GM18858 (cell line): ENCODE measurements around the gene CALCOCO1.
"Not testable (repeated sequence)": the region's sequence is repeated elsewhere in the genome, so short reads cannot be mapped to it uniquely, and the experiment has no call there.

Experiments
- ATAC-seq: cut with Tn5 transposase; IDR thresholded peaks from one replicate; pipeline ENCODE4 v1.9.1; 2021; ENCODE audit not compliant: unreplicated experiment

The CALCOCO1 gene

DNA sequence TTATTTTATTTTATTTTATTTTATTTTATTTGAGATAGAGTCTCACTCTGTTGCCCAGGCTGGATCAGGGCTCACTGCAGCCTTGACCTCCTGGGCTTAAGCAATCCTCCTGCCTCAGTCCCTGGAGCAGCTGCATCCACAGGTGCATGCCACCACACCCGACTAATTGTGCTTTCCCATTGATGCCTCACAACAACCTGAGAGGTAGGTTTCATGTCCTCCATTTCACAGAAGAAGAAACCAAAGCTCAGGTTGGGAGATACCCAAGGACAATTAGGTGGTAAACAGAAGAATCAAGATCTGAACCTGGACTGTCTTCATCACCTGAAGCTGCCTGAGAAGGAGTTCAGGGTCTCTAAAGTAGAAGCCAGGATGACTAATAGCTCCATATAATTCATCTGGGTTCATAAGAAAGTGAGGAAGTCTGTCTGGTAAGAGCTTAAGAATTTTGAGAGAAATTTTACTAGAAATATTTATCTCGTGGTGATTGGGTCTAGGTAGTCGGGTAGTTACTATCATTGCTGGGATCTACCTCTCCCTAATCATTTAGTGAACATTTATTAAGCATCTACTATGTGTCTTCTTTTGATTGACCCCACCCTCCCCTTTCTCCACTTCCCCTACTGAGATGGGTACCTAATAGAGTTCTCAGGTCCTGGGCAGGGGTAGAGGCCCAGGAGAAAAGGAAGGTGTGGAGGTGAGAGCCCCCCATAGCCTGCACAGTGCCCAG lies 28.1 kb downstream of the CALCOCO1 start:
- ATAC-seq, result no peak

DNA sequence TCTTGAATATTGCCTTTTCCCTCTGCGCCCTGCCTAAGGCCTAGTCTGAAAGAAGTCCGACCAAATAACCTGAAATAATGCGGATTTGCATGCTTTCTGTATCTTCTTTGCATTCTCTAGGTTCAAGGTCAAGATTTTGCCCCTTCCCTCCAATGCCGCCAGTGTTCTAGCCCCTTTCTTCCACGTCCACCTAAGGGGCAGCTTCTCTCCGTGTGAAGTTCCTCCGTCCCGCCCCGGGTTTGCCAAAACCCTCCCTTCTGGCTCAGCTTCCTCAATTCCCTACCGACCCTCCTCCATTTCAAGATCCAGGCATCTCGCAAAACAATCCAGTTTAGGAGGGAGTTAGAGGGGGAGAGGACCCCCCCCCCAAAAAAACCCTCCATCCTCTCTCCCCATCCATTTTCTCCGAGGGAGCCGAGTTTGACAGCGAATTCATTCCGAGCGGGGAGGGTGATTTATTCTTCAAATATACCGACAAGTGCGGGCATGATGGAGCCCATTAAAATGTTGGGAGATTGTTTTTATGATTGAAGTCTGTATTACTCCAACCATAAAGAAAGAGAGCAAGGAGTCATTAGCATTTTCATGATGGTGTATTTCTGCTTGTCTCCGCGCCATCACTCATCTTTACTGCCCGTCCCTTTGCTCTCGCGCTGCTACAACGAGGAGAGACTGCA lies 30.5 kb downstream of the CALCOCO1 start:
- ATAC-seq, result no peak

DNA sequence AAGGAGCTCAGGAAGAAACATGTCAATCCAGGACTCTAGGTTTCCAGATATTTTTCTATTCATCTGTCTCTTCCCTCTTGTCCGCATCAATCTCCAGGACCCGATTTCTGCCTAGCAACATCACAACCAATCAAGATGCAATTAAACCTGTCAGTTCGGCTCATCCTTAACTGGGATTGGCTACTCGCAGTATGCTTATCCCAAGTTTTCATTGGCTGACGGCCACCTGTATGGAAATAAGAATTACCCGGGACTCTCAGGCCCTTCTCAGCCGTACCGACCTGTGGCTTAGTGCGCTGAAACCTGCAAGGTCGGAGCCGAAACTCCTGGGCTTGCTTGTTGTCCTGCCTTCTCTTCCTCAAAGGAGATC lies 31.0 kb downstream of the CALCOCO1 start:
- ATAC-seq, result no peak

DNA sequence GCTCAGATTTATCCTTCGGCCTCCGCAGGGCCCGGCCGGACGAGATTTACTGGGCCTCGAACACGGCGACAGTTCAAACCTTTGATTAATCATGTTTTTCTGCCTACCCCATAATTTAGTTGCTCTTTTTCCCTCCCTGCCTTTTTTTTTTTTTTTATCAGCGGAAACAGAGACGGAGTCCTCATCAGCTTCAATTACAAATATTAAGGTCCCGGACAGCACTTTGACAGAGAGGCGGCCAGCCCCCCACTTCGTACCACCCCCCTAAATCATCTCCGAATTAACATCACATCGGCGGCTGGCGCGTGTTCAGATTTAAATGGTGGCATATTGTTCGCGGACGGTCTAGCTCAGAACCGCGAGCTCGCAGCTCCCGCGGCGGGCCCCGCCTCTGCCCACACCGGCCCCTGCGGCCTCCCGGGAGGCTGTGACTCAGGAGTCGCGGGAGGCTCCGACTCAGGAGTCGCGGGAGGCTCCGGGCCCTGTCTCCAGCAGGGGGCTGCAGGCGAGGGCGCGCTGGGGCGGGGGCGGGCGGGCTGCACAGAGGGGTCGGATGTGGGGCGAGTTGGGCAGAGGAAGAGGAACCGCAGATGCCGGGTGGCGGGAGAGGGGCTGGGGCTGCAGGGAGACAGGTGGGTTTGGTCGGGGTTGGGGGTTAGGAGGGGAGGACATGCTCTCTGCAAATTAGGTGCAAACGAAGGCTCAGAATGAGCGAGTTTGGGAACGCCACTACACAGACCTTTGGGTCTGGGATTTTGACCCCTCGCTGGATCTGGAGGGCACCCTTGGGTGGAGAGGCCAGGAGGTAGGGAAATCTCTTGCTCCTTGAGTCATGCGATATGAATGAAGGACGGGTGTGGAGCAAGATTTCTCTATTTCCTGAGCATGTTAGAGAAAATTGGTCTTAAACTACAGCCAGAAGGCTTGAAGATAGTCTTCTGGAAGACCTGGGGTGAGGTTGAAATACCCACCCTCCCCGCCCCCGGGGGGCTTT lies 31.8 kb downstream of the CALCOCO1 start:
- ATAC-seq, result no peak

DNA sequence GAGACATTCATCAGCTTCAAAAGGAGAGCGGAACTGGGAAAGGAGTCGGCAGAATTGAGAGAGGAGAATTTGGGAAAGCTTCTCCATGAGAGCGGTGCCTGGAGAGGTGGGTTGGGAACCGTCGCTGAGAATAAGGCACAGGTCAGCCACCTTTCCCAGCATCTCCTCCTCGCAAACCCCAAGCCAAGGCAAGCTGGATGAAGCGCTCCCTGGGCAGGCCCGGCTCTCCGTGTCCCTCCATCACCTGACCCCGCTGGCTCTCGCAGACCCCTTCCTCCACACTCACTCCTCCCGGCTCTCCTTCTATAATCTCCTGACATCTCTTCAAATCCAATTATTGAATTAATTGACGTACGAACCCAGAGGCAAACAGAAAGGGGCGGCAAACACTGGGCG lies 32.5 kb downstream of the CALCOCO1 start:
- no peak for ATAC-seq

DNA sequence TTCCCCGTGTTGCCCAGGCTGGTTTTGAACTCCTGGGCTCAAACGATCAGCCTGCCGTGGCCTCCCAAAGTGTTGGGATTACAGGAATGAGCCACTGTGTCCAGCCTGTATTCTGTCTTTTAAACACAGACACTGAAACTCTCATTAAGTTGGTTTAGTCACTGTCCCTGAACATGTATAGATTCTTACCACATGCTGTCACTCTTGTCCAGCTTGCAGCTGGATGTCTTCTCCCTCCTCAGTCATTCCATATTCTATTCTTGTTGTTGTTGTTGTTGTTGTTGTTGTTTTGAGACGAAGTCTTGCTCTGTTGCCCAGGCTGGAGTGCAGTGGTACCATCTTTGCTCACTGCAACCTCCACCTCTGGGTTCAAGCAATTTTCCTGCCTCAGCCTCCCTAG lies 39.1 kb downstream of the CALCOCO1 start:
- no peak for ATAC-seq

DNA sequence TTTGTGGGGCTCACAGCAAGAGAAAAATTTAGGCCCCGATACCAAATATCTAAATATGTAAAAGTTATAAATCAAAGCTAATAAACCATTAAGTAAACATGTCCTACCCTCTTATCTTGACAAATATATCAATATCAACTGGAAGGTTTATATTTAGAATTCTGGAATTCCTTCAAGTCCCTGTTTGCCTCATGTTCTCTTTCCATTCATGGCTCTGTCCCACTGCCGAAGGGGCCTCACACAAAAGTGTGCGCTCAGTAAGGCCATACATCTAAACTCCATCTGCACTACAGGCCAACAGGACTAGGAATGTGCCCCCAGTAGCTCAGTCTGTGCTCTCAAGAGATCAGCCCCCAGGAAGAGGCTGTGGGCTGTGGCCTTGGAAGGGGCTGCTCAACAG lies 40.8 kb downstream of the CALCOCO1 start:
- ATAC-seq, result no peak

DNA sequence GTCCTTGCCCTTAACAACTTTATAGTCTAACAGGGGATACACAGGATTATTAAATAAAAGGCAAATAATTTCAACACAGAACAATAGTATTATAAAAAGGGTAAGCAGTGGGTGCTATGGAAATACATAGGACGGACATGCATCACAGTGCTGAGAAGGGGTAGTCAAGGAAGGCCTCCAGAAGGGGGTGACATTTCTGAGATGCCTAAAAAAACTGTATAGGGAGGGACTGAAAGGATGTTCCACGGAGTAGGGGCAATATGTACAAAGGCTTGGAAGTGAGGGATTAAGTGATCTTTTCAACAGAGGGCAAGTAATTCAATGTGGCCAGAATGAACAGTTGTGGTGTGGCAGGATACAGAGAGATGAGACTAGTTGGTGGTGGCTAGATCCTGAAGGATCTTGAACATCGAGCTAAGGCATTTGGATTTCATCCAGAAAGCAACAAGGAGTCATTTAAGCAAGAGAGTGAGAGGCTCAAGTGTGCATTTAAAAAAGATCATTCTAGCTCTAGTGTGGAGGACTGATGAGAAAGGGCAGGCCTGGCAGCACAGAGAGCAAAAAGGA lies 42.5 kb downstream of the CALCOCO1 start:
- no peak for ATAC-seq

DNA sequence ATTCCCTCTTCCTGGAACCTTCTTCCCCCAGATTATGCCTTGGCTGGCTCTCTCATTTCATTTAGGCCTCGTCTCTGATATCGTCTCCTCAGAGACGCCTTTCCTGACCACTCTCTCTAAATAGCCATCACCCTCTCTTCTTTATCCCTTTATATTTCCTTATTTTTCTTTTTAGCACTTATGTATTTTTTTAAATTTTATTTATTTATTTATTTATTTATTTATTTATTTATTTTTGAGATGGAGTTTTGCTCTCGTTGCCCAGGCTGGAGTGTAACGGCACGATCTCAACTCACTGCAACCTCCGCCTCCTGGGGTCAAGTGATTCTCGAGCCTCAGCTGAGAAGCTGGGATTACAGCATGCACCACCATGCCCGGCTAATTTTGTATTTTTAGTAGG lies 43.3 kb downstream of the CALCOCO1 start:
- no peak for ATAC-seq

DNA sequence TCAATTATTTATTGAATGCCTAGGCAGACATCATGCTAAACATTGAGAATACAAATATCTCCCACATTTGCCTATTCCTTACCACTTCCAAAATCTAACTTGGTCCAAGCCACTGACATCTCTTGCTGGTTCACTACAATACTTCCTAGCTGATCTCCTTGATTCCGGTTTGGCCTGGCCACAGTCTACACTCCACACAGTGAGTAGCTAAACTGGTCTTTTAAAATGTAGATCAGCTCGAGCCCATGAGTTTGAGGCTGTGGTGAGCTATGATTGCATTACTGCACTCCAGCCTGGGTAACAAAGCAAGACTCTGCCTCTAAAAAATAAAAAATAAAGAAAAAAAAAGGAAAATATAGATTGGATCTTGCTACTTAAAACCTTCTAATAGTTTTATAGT lies 43.8 kb downstream of the CALCOCO1 start:
- no peak for ATAC-seq

DNA sequence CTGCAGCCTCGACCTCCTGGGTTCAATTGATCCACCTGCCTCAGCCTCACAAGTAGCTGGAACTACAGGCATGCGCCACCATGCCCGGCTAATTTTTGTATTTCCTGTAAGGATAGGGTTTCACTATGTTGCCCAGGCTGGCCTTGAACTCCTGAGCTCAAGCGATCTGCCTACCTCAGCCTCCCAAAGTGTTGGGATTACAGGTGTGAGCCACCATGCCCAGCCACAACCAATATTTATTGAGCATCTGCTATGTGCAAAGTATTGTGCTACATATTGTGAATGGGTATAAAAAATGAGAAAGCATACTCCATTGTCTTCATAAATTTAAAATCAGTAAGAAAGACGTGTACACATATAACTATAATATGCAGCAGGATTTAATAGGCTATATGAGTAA lies 47.2 kb downstream of the CALCOCO1 start:
- not testable (repeated sequence) for ATAC-seq

DNA sequence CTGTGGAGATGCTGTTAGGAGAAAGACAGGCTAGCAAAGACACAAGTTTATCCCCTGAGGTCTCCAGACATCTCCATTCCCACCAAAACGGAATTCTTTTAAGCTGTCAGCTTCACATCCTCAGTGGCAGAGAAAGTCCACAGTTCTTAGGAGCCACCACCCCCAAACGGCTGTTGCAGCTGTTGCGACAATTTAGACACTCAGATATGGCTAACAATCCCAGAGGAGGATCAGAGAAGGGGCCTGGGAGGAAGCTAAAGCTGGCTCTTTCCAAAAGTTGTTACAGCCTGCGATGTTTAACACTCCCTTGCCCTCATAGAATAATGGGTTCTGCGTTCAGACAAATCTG lies 49.5 kb downstream of the CALCOCO1 start:
- no peak for ATAC-seq

DNA sequence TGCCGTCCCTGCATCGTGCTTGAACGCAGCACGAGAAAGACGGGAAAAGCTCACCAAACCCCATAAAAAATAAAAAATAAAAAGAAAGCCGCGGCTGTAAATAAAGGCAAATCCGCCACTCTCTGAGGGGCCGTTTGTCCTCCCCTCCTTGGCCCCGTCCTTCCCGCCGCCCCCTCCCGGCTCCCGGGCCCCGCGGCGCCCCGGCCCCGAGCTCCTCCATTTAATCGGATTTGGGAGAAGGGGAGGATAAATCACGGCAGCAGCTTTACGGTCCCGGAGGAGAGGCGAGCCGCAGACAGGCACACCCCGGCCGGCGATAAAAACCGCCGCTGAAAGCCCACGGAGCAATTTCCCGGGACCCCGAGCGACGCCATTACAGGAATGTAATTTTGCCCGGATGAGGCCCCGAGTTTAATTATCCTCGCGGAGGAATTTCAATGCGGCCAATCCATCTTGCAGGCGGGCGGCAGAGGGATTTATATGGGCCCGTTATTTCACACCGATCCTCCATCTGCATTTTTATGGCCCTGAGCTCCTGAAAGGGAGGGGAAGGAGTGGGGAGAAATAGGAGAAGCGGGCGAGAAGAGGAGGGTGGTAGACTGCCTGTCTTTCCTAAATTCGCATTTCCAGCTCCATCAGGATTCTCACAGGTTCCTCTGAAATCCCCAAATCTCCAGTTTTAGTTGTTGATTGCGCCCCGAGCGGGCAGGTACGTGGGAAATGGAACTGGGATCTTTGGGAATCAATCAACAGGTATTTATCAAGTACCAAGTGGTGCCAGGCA lies 50.0 kb downstream of the CALCOCO1 start:
- no peak for ATAC-seq

DNA sequence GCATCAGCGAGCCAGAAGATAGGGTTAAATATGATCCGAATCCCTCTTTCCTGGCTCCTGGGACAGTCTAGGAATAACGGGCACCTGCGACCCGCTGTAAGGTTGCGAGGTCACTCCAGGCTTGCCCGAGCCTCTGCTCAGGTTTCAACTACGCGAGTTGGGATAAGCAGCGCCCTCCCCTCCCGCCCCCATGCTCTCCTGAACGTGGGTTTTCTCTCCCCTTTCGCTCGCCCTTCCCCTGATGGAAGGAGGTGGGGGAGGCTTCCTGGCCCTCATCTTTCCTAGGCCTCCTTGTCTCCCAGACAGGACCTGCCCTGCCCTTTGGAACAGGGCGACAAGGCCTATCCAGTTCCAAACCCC lies 50.6 kb downstream of the CALCOCO1 start:
- ATAC-seq, result no peak

DNA sequence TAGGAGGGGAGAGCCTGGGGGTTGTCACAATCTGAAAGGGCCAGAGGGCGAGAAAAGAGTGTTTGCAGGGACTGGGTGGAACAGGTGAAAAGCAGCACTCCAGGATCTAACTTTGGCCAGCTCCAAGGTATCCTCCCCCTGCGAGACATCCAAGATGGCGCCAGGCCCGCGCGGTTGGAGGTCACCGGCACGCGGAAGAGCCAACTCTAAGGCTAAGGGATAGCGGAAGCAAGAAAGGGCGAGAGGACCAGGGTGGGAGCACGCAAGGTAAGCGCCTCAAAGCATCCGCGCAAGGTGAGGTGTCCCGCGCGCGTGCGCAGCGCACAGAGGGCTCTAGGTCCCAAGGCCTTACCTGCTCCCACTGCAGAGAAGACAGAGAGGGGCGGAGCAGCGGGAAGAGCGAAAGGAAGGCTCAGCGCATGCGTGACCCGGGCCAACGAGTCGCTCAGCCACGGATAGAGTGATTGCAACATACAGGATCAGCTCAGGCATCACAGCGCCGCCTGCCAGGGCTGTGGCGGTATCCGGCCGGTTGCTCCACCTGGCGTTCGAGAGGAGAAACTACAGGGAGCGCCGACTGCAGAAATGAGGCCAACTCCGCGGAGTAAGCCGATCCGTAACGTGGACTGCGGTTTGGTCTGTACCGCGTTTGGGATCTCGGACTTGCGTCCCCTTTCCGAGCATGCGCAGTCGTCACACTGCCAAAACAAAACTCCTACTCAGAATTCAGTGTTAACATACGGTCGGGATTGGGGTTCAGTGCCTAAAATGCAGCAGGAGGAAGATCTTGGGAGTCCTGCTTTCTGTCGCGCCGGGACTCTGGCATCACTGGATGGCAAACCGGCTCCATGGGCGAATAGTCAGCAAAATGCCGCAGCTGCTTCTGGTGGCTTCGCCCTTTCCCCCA lies 51.3 kb downstream of the CALCOCO1 start, which contains the start of gene ATP5MC2:
Gene ATP5MC2 (minus strand): TSS at position 383 of the 907 bp plus-strand sequence. CDS start 3,469 bp downstream, outside the sequence.
- peak; percentile 88 for ATAC-seq

DNA sequence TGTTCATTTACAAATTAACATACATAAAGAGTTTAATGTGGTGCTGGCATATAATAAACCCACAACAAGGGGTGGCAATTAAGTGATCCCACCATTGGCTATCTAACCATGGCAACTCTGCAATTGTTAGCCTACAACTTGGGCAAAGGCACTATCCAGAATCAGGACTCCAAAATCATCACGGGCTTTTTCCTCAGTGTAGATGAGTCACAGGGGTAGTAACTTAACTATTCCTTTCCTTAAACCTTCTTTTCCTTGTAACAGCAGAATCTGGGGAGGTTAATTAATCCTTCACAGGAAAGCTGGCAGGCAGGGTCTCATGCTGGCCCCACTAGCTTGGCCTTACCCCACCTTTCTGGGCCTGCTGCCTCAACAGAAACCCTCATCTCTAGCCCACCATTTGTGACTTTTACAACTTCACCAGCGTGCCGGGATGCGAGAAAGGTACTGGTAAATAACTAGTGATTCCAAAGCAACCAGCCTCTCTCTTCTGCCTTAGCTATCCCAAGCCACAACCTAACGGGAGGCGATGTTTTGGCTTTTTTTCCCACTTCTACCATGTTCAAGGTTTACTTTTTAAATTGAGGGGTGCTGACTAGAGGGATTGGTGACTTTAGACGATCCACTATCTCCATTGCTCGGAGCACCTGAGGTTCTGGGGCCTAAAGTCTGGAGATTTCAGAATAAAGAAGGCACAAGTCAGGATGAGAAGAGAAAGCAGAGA lies 52.1 kb downstream of the CALCOCO1 start:
- ATAC-seq, result no peak

DNA sequence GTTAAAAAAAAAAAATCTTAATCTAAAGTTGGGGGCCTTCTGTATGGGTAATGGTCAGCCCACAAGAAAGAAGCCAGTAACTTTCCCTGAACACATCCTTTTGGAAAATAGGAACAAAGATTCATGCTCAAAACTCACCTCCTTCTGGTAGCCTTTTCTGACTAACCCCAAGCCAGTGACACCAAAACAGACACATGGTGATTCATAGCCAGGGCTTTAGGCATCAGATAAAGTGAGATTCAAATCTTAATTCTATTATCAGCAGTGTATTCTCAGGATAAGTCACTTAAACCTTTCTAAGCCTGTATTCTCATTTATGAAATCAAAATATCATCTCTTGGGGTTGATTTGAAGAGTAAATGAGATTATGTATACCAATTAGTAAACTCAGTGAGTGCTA lies 56.3 kb downstream of the CALCOCO1 start:
- ATAC-seq, result no peak

DNA sequence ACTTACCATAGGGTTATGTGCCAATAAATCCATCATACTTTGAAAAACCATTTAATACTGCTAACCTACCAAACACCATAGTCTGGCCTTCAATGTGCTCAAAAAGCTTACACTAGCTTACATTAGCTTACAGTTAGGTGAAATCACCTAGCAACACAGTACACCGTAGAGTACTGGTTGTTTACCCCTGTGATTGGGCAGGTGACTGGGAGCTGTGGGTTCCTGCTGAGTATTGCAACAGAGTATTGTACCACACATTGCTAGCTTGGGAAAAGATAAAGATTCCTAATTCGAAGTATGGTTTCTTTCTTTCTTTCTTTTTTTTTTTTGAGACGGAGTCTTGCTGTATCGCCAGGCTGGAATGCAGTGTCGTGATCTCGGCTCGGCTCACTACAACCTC lies 56.9 kb downstream of the CALCOCO1 start:
- ATAC-seq, result no peak

DNA sequence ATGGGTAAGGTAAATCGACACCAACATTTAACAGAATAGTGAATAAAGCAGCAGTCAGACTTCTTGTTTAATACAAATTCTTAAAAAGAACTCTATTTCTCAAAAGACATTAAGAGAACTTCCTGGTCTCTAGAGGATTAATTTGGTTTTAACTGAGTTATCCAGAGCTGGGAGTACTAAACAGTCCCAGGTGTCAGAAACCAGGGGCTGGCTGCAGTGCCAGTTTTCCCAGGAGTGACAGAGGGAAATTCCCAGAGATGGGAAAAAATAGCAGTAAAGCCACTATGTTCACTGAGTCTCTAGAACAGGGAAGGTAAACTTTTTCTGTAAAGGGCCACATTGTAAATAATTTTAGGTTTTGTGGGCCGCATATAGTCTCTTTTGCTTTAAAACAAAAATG lies 60.2 kb downstream of the CALCOCO1 start:
- no peak for ATAC-seq
